ENCODE data around the gene GPR132.

DNA sequence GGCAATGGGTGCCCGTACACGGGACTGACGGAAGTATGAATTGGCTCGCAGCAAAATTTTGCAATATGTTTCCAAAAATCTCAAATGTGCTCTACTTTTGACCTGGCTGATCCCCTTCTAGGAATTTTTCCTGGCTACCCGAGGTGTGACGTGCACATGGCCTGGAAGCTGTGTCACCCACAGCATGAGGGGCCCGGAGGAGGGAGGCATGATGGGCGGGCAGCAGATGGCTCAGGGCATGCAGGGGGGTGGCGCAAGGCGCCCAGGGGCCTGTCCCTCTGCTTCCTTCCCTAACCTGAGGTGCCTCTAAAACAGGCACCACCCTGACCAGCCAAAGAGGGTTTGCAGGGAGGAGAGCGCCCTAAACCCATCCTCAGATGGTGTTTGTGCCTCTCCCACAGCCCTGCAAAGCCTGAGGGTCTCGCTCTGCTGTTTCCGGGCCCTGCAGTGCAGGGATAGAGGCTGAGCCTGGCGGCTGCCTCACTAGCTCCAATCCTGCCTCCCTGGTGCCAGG, 6.7 kb downstream of the GPR132 start:
- TF ChIP-seq, protein P1, sequence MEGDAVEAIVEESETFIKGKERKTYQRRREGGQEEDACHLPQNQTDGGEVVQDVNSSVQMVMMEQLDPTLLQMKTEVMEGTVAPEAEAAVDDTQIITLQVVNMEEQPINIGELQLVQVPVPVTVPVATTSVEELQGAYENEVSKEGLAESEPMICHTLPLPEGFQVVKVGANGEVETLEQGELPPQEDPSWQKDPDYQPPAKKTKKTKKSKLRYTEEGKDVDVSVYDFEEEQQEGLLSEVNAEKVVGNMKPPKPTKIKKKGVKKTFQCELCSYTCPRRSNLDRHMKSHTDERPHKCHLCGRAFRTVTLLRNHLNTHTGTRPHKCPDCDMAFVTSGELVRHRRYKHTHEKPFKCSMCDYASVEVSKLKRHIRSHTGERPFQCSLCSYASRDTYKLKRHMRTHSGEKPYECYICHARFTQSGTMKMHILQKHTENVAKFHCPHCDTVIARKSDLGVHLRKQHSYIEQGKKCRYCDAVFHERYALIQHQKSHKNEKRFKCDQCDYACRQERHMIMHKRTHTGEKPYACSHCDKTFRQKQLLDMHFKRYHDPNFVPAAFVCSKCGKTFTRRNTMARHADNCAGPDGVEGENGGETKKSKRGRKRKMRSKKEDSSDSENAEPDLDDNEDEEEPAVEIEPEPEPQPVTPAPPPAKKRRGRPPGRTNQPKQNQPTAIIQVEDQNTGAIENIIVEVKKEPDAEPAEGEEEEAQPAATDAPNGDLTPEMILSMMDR (IDR thresholded peaks at IDR 0.05) = no peak
- TF ChIP-seq POLR2AphosphoS5 (IDR thresholded peaks at IDR 0.05) (no peak), POLR2A (IDR thresholded peaks at IDR 0.05) (no peak), EP300 (IDR thresholded peaks at IDR 0.05) (no peak)

Data from stomach (tissue), 4 donors.